Left renal cortex interstitium (tissue), 4 donors: ENCODE results near the gene CNTN4. TPM values are rescaled to one million over a fixed set of nuclear protein-coding genes. Genes with fewer than 3 reads are reported as not detected.
"Not testable (repeated sequence)": the region's sequence is repeated elsewhere in the genome, so short reads cannot be mapped to it uniquely, and the experiment has no call there.

ENCODE experiments used
- DNase-seq, 4 donors: peaks; one replicate each; pipeline ENCODE4 v3.0.0-alpha.2; 2013; ENCODE audit warnings: low read depth in 4 of 4, low spot score in 2 of 4, missing footprints in 1 of 4
- polyA plus RNA-seq, 4 donors: library from polyadenylated mRNA; unstranded; fragments of 120-200 nt; gene quantifications; one replicate each; pipeline ENCODE4 v1.2.1, GENCODE V29; 2013; ENCODE audit not compliant: insufficient read length in 4 of 4

CNTN4 gene
- polyA plus RNA-seq, 4 donors: 24.5 to 32.1 (median 29.8) TPM

GRCh38 chr3:2506776-2507175 is 408.1 kb downstream of the CNTN4 start:
- no peak for DNase-seq

DNA sequence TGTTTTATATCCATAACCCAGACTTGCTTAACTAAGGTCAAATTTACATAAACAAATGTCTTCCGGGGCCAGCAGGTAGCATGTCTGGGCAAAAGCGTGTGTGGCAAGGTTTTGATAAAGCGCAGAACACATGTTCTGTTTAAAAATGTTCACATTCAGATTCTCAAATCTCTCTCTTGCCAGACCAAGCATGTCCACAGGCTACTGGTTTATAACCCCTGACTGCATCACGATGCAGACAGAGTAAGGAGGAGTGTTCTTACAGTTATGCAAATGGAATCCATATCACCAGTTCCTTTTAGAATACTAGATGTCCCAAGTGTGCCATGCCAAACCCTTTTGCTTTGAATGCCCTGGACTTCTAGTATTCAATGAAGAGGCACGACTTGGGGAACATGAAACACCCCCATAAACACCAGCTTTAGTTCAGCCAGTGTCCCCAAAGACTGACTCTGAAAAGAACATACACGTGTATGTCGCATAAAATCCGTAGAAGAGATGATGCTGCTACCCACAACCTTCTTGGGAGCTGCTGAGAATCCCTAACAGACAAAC is 412.0 kb downstream of the CNTN4 start:
- DNase-seq: no peak

DNA sequence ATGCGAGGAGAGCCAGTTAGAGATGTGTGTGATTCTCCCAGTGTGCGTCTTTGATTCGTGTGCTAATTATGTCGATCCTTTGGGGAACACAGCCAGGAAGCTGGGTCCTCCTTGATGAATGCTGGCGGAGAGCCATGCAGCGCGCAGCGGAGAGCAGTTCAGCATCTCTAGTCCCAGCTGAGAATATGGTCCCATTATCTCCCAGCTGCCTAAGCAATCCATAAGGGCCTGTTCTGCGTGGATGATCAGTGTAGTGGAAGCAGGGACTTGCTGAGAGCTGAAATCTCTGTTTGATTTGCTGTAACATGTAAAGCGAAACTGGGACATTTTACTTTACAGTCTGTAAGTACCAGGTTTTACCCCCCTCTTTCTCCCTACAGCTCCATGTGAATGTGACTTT is 412.7 kb downstream of the CNTN4 start:
- no peak for DNase-seq

- DNase-seq: no peak
Observed at GRCh38 chr3:2512881-2513280, 414.2 kb downstream of the CNTN4 start.

- no peak for DNase-seq
Observed at GRCh38 chr3:2513986-2514385, 415.3 kb downstream of the CNTN4 start.

GRCh38 chr3:2516762-2517441 is 418.2 kb downstream of the CNTN4 start:
- no peak for DNase-seq

DNA sequence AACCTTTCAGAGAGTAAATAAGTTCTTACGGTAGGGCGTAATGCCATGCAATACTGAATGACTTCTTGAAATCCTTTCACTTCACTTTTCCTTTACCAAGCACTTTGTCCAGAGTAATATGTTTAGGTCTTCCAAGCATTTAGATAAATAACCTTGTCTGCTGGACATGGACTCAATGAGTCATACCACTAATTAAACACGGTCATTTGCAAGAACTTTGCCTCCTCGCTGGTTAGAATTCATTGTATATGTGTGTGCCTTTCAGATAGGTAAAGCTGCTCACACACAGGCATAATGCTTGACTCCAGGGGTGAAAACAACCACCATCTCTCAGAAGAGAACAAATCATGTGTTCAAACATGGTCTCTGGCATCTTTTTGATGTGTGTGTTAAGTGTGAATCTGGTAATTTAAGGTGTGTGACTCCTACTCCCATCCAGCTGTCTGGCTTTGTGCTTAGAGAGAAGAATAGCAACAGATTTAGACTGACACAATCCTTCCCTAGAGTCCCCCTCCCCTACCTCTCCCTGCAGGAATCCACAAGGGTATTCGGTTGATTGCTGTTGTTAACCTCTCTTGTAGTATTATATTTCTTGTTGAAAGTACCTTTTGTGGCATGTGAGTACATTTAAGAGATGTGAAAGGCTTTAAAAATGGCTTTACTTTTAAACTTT is 419.0 kb downstream of the CNTN4 start:
- peak in 2 of 4 donors; percentile 34 to 50 for DNase-seq

- no peak for DNase-seq
Observed at GRCh38 chr3:2523281-2523836, 424.7 kb downstream of the CNTN4 start.

DNA sequence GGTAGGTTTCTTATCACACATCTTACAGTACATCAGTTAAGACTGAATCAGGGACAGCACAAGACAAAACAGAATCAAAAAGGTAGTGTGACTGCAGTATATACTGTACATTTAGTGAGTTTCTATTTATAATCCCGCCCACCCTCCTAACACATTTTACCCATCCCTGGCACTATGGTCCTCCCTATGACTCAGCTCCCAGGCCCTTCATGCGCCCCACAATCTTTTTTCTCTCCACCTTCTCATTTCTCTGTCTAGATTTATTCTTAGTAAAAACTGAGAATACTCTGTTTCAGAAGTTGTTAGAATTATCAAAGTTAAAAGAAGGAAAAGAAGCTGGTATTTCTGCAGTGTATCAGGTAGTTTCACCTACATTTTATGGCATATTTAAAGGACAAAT is 427.3 kb downstream of the CNTN4 start:
- no peak for DNase-seq

DNA sequence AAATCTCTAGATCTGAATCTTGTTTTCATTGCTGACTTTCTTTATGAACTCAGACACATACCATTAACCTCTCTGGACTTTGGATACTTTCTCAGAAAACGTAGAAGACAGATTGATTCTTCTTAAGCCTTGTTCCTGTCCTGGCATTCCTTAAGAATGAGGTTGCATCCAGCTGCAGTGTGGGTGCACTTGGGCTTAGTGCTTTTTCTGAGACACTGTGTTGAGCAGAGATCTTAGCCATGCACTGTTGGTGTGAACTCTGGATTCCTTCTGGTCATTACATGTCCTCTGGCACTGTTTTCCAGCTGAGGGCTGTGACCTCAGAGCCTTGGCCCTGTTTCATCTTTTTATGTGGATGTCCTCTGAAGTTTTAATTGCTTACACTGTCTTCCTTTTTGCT is 428.3 kb downstream of the CNTN4 start:
- DNase-seq: no peak

- not testable (repeated sequence) for DNase-seq
Observed at GRCh38 chr3:2527328-2527727, 428.7 kb downstream of the CNTN4 start.

DNA sequence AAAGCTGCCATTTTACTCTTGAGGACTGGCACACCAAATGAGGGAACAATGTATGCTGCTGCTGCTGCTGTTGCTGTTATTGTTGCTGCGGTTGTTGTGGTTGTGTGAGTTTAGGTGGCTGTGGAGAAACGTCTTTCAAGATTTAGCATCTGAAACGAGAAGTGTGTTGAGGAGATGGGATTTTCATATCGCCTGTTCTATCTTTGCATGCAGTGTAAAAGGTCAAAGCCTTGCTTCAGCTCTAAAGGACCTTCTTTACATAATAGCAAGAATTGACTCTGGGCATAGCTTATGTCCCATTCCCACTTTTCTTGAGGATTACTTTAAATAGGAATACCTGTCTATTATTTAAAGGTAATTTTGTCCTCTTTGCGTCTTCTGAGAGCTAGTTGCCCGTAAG is 436.1 kb downstream of the CNTN4 start:
- not testable (repeated sequence) for DNase-seq

DNA sequence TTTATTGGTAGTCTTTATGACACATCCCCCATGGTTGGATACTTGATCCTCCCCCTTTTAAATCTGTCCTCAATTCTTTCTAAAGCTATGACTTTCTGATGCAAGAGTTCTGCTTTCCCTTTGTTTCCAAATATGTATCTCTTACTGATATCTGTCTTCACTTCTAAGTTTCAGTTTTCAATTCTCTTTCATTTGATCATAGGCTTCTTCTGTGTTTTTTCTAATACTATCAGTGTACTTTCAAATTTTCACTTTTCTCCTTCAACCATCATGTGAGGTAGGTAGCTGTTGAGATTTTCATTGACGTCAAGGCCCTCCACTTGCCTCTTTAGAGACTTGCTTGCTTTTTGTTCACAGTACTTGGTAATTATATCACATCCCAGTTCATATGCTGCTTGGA is 436.5 kb downstream of the CNTN4 start:
- no peak for DNase-seq

DNA sequence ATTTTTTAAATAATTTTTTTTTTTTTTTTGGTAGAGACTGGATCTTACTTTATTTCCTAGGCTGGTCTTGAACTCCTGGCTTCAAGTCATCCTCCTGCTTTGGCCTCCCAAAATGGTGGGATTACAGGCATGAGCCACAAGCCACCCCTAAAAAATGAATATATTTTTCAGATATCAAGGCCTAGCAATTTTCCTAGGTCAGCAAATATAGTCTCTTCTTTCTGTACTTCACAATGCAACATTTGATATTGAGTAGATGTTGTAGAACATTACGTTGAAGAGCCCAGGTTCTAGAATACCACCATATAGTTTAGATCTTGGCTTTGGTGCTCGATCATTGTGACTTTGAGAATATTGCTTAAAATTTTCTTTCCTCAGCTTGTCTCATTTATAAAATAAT is 437.9 kb downstream of the CNTN4 start:
- DNase-seq: no peak

DNA sequence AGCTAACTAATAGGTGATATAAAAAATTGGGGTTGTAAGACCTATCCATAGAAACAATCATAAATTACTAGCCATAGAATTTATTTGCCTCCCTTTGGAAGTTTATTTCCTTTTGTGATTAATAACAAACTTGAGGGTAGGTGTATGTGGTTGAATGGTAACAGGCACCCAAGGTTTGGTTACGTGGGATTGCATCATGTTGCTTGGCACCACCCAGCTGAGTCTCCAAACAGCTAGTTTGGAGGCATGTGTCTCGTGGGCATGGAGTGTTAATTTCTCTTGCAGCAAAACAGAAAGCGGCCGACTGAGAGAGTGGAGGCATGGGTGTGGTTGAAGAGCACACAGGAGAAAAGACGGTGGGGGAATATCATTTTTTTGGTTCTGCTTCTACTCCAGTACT is 441.4 kb downstream of the CNTN4 start:
- DNase-seq: no peak

DNA sequence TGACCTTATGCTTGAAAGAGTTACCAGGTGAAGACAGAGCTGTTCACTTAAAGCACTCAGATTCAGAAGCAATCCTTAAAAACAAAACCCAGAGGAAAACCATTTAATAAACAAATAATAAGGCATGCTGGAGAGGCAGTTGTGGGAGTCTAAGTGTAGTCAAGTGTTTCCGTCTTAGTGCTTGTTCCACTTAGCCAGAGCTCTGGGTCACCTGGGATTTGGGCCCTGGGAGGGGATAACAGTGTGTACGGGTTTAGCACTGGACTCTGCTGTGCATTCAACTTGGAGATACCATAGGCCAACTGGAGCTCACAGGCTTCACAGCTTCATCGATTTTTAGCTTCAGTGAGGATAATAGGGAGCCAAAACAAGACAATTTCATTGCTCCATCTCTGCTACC is 444.6 kb downstream of the CNTN4 start:
- no peak for DNase-seq

- DNase-seq: no peak
Observed at GRCh38 chr3:2544212-2544611, 445.5 kb downstream of the CNTN4 start.

- DNase-seq: no peak
Observed at GRCh38 chr3:2544718-2545117, 446.1 kb downstream of the CNTN4 start.

DNA sequence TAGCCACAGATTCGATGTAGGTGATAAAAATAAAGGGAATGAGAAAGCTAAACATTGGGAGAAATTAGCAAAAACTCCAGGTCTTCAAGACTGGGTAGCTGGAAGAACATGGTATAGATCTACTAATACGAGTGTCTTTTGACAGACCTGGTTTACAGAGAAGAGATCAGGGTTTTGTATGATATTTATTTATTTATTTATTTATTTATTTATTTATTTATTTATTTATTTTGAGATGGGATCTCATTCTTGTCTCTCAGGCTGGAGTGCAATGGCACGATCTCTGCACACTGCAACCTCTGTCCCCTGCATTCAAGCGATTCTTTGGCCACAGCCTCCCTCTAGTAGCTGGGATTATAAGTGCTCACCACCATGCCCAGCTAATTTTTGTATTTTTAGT is 448.4 kb downstream of the CNTN4 start:
- no peak for DNase-seq

- DNase-seq: no peak
Observed at GRCh38 chr3:2554656-2555055, 456.0 kb downstream of the CNTN4 start.

DNA sequence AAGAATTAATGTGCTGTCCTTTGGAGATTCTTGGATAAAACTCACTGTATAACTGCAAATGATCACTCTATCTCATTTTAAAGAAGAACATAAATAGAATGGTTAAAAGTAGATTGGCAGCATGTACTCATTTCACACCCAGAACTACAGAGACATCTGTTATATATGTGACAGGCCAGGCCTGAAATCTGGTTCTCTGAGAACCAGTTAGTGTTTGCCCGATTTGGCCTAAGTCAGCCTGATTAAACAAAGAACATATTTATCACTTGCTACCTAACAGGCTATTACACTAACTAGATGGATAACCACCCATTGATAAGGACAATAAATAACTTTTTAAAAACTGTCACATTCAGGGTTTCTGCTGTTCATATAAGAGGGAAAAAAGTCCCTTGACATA is 460.1 kb downstream of the CNTN4 start:
- no peak for DNase-seq

- DNase-seq: no peak
Observed at GRCh38 chr3:2567451-2567850, 468.8 kb downstream of the CNTN4 start.
